VCaP (cell line): ENCODE results near the gene PMFBP1.

Experiments used
- H3K27ac ChIP-seq: fragments of 450-650 bp; 2 replicates; pipeline ENCODE4 v1.5.1; 2017
- CTCF ChIP-seq: fragments of 450-650 bp; conservative IDR thresholded peaks from 2 replicates; pipeline ENCODE4 v1.5.1; 2017; ENCODE audit warnings: mild to moderate bottlenecking, moderate library complexity

The PMFBP1 gene

GRCh38 chr16:72073560-72074230 is 98.3 kb downstream of the PMFBP1 start:
- no peak overlapping the region for H3K27ac ChIP-seq
- no peak for TF ChIP-seq CTCF

- TF ChIP-seq CTCF, result no peak
- no peak overlapping the region for H3K27ac ChIP-seq
Measured at GRCh38 chr16:72072514-72073342, 99.2 kb downstream of the PMFBP1 start.
